T-cell (primary cell): Measurements from ENCODE around the gene EPB41L2. TPM values are rescaled to one million over a fixed set of nuclear protein-coding genes. Genes with fewer than 3 reads are reported as not detected.
"Not testable (repeated sequence)": the region's sequence is repeated elsewhere in the genome, so short reads cannot be mapped to it uniquely, and the experiment has no call there.

Experiments
- ATAC-seq, 4 experiments: fragments of 200-7000 bp in 3 of 4; fragments of 150-1000 bp in 1 of 4; cut with Tn5 transposase; replicated peaks in 1 of 4; 1 replicate in 3 of 4; 2 replicates in 1 of 4; pipeline ENCODE4 v1.10.0; 2021; ENCODE audit warnings: moderate library complexity in 3 of 4, mild to moderate bottlenecking in 2 of 4, moderate number of reproducible peaks in 1 of 4
- CTCF ChIA-PET, 2 donors: fragments of 300-600 bp; sonication (Branson Sonifier 250); formaldehyde crosslinking; loops; one replicate each; lab custom pipeline; 2022; ENCODE audit warnings: antibody characterized with exemption in 2 of 2; lab: Charles Lee
- POLR2A ChIA-PET, 2 donors: fragments of 300-600 bp; sonication (Branson Sonifier 250); formaldehyde crosslinking; loops; one replicate each; lab custom pipeline; 2022; ENCODE audit warnings: antibody characterized with exemption in 2 of 2; lab: Charles Lee
- DNase-seq, 35 experiments: peaks; one replicate each; pipeline versions ENCODE4 v3.0.0 to v3.0.0-alpha.2; 2013 to 2023
- H3K27ac ChIP-seq: one replicate; pipeline ENCODE4 v1.5.1; 2013; ENCODE audit warnings: low read length
- H3K27me3 ChIP-seq, 2 experiments: replicated peaks in 1 of 2; 1 replicate in 1 of 2; 2 replicates in 1 of 2; pipeline versions ENCODE4 v1.6.1 to v1.7.0; 2013; ENCODE audit warnings: low read length in 1 of 2, mixed read lengths in 1 of 2; ENCODE audit not compliant: control insufficient read depth in 2 of 2, insufficient read depth in 2 of 2; ENCODE audit errors: extremely low read depth in 1 of 2
- H3K36me3 ChIP-seq, 2 donors: 1 replicate in 1 of 2; 2 replicates in 1 of 2; pipeline versions ENCODE4 v1.6.1 to v1.7.0; 2013; ENCODE audit warnings: low read length in 1 of 2; ENCODE audit not compliant: control insufficient read depth in 2 of 2, insufficient read depth in 1 of 2; ENCODE audit errors: extremely low read depth in 1 of 2
- H3K4me1 ChIP-seq, 2 experiments: 1 replicate in 1 of 2; 2 replicates in 1 of 2; pipeline versions ENCODE4 v1.6.1 to v1.7.0; 2013; ENCODE audit warnings: low read length in 2 of 2, mixed read lengths in 1 of 2; ENCODE audit not compliant: insufficient read depth in 2 of 2, control insufficient read depth in 1 of 2; ENCODE audit errors: extremely low read depth in 1 of 2
- H3K4me3 ChIP-seq, 2 donors: 1 replicate in 1 of 2; 2 replicates in 1 of 2; pipeline versions ENCODE4 v1.5.1 to v1.7.0; 2013; ENCODE audit warnings: mild to moderate bottlenecking in 2 of 2, low read length in 1 of 2, moderate library complexity in 1 of 2; ENCODE audit not compliant: control insufficient read depth in 1 of 2; ENCODE audit errors: extremely low read depth in 1 of 2
- H3K9me3 ChIP-seq: 2 replicates; pipeline ENCODE4 v1.7.0; 2013
- H3K27ac Mint-ChIP-seq, 2 donors: one replicate each; pipeline ENCODE4 v1.8.0; 2020 to 2021; ENCODE audit warnings: mild to moderate bottlenecking in 2 of 2, mixed read lengths in 2 of 2
- H3K27me3 Mint-ChIP-seq, 2 donors: one replicate each; pipeline ENCODE4 v1.8.0; 2021 to 2022; ENCODE audit warnings: mixed read lengths in 2 of 2
- H3K36me3 Mint-ChIP-seq: one replicate; pipeline ENCODE4 v1.8.0; 2021; ENCODE audit warnings: mixed read lengths
- H3K4me1 Mint-ChIP-seq, 3 donors: one replicate each; pipeline ENCODE4 v1.8.0; 2020 to 2022; ENCODE audit warnings: mixed read lengths in 3 of 3, mild to moderate bottlenecking in 1 of 3
- H3K4me3 Mint-ChIP-seq, 3 donors: one replicate each; pipeline ENCODE4 v1.8.0; 2020 to 2022; ENCODE audit warnings: mild to moderate bottlenecking in 3 of 3, mixed read lengths in 3 of 3, moderate library complexity in 3 of 3
- H3K9me3 Mint-ChIP-seq, 3 donors: one replicate each; pipeline ENCODE4 v1.8.0; 2020 to 2022; ENCODE audit warnings: mixed read lengths in 3 of 3
- WGBS: methylation state at CpG from one replicate; pipeline ENCODE4 v1.1.5; 2013; ENCODE audit warnings: missing lambda C conversion rate; ENCODE audit not compliant: insufficient coverage; 5-methylcytosine and 5-hydroxymethylcytosine counted together
- total RNA-seq, 35 experiments: library from RNA in 6 of 35; stranded (reverse) in 6 of 35; fragments of 120-200 nt in 1 of 35; gene quantifications; one replicate each; pipeline versions ENCODE4 v1.2.1 to v1.2.4 and lab custom pipeline; 2013 to 2026

EPB41L2 gene
- total RNA-seq, 5 donors from 2014 or later (not counting 1 experiment from before 2014, with no cell fraction given): 11.1 to 15.0 (median 13.6) TPM

DNA sequence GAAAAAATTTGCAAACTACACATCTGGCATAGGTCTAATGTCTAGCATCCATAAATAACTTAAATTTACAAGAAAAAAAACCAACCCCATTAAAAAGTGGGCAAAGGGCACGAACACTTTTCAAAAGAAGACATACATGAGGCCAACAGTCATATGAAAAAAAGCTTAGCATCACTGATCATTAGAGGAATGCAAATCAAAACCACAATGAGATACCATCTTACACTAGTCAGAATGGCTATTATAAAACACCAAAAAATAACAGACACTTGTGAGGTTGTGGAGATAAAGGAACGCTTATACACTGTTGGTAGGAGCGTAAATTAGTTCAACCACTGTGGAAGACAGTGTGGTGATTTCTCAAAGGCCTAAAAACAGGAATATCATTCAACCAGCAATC, 33.7 kb upstream of the EPB41L2 start:
- Histone ChIP-seq H3K4me1 (no peaks in the 10 kb centered on the region), H3K4me3 (no peak overlapping the region), H3K27ac (no peak overlapping the region), H3K36me3 (no peaks in the 10 kb centered on the region), H3K27me3 (no peaks in the 10 kb centered on the region), H3K9me3 (no peaks in the 10 kb centered on the region)
- no peak overlapping the region for H3K27ac Mint-ChIP-seq
- ChIA-PET POLR2A (no interaction called here), CTCF (no interaction called here)
- no peak for DNase-seq
- WGBS: no CpG with 5 or more reads among the region's 3 CpGs
- no peak for ATAC-seq
- H3K27me3 Mint-ChIP-seq: peaks cover 0 to 1% of the 10 kb centered on the region in 2 donors
- no peaks in the 10 kb centered on the region for H3K4me1 Mint-ChIP-seq
- H3K9me3 Mint-ChIP-seq: peaks cover 0 to 5% (median 2%) of the 10 kb centered on the region in 3 donors
- no peaks in the 10 kb centered on the region for H3K36me3 Mint-ChIP-seq
- H3K4me3 Mint-ChIP-seq: no peak overlapping the region

- Mint-ChIP-seq H3K4me3 (no peak overlapping the region), H3K27me3 (peaks cover 2 to 7% of the 10 kb centered on the region in 2 donors), H3K27ac (no peak overlapping the region), H3K4me1 (no peaks in the 10 kb centered on the region), H3K9me3 (peaks cover 4 to 9% (median 8%) of the 10 kb centered on the region in 3 donors), H3K36me3 (no peaks in the 10 kb centered on the region)
- ATAC-seq (no peak), DNase-seq (no peak)
- WGBS: no CpG with 5 or more reads among the region's 1 CpG
- H3K27me3 ChIP-seq: no peaks in the 10 kb centered on the region
- H3K27ac ChIP-seq: no peak overlapping the region
- ChIA-PET POLR2A (no interaction called here), CTCF (interaction anchor here in 1 of 2 donors (0.6 kb wide), 1 partner anchor 634 kb away, joined by 5 read pairs; no protein-coding TSS in a partner anchor)
- H3K36me3 ChIP-seq: no peaks in the 10 kb centered on the region
- no peaks in the 10 kb centered on the region for H3K9me3 ChIP-seq
- no peak overlapping the region for H3K4me3 ChIP-seq
- no peaks in the 10 kb centered on the region for H3K4me1 ChIP-seq
Measured at GRCh38 chr6:131093334-131093733, 30.3 kb upstream of the EPB41L2 start.

DNA sequence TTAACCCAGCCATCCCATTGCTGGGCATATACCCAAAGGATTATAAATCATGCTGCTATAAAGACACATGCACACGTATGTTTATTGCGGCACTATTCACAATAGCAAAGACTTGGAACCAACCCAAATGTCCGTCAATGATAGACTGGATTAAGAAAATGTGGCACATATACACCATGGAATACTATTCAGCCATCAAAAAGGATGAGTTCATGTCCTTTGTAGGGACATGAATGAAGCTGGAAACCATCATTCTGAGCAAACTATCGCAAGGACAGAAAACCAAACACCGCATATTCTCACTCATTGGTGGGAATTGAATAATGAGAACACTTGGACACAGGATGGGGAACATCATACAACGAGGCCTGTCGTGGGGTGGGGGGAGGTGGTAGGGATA, 28.9 kb upstream of the EPB41L2 start:
- ATAC-seq, H3K4me1 Mint-ChIP-seq, H3K27ac ChIP-seq, DNase-seq, H3K4me3 Mint-ChIP-seq, POLR2A ChIA-PET, H3K9me3 ChIP-seq, H3K27ac Mint-ChIP-seq, H3K36me3 Mint-ChIP-seq, CTCF ChIA-PET, H3K36me3 ChIP-seq, H3K4me3 ChIP-seq, H3K4me1 ChIP-seq, H3K27me3 Mint-ChIP-seq, H3K27me3 ChIP-seq: not testable (repeated sequence)
- no CpG with 5 or more reads among the region's 7 CpGs for WGBS
- peaks cover 8 to 12% (median 8%) of the 10 kb centered on the region in 3 donors for H3K9me3 Mint-ChIP-seq

DNA sequence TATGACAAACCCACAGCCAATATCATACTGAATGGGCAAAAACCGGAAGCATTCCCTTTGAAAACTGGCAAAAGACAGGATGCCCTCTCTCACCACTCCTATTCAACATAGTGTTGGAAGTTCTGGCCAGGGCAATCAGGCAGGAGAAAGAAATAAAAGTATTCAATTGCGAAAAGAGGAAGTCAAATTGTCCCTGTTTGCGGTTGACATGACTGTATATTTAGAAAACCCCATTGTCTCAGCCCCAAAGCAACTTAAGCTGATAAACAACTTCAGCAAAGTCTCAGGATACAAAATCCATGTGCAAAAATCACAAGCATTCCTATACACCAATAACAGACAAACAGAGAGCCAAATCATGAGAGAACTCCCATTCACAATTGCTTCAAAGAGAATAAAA, 27.3 kb upstream of the EPB41L2 start:
- H3K27ac Mint-ChIP-seq, H3K9me3 ChIP-seq, H3K27me3 ChIP-seq, H3K4me1 ChIP-seq, H3K4me1 Mint-ChIP-seq, DNase-seq, H3K4me3 Mint-ChIP-seq, H3K27ac ChIP-seq, POLR2A ChIA-PET, CTCF ChIA-PET, ATAC-seq, H3K36me3 ChIP-seq, H3K4me3 ChIP-seq, H3K36me3 Mint-ChIP-seq: not testable (repeated sequence)
- WGBS: no CpG with 5 or more reads among the region's 3 CpGs
- H3K9me3 Mint-ChIP-seq: peaks cover 8 to 21% (median 13%) of the 10 kb centered on the region in 3 donors
- peaks cover 10% of the 10 kb centered on the region in 2 donors for H3K27me3 Mint-ChIP-seq

DNA sequence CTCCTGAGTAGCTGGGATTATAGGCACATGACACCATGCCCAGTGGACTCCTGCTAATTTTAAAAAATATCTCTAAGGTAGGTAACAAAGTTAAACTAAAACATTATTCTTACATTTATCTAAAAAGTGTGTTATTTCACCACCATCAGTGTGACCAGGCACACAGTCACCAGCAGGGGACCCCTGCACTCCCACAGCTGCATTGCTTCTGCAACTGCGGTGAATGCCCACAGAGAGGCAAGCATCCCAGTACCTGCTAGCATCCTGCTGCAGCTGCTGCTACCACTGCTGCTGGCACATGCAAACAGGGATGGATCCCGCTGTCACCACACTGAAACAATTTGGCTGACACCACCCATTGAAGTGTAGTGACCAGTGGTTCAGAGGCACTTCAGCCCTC, 21.9 kb upstream of the EPB41L2 start:
- ChIA-PET POLR2A (no interaction called here), CTCF (interaction anchor here in 1 of 2 donors (0.6 kb wide), 1 partner anchor 206 kb away, joined by 4 read pairs; no protein-coding TSS in a partner anchor)
- H3K27me3 Mint-ChIP-seq: peaks cover 10% of the 10 kb centered on the region in 2 donors
- H3K27ac Mint-ChIP-seq: no peak overlapping the region
- no peaks in the 10 kb centered on the region for H3K9me3 ChIP-seq
- H3K9me3 Mint-ChIP-seq: peaks cover 6 to 13% (median 8%) of the 10 kb centered on the region in 3 donors
- H3K27me3 ChIP-seq: no peaks in the 10 kb centered on the region
- H3K4me1 Mint-ChIP-seq: no peaks in the 10 kb centered on the region
- no peaks in the 10 kb centered on the region for H3K4me1 ChIP-seq
- no peak overlapping the region for H3K27ac ChIP-seq
- H3K4me3 ChIP-seq: no peak overlapping the region
- H3K36me3 ChIP-seq: no peaks in the 10 kb centered on the region
- ATAC-seq (no peak), DNase-seq (no peak)
- 100% methylated on average over 2 of the region's 2 CpGs for WGBS
- H3K36me3 Mint-ChIP-seq: no peaks in the 10 kb centered on the region
- no peak overlapping the region for H3K4me3 Mint-ChIP-seq

- no peak overlapping the region for H3K27ac ChIP-seq
- no peaks in the 10 kb centered on the region for H3K4me1 Mint-ChIP-seq
- POLR2A ChIA-PET: no interaction called here
- 100% methylated on average over 1 of the region's 3 CpGs for whole genome bisulfite sequencing
- no peak overlapping the region for H3K27ac Mint-ChIP-seq
- CTCF ChIA-PET: no interaction called here
- H3K4me1 ChIP-seq: no peaks in the 10 kb centered on the region
- peaks cover 3 to 12% (median 6%) of the 10 kb centered on the region in 3 donors for H3K9me3 Mint-ChIP-seq
- H3K27me3 Mint-ChIP-seq: peaks cover 6 to 10% of the 10 kb centered on the region in 2 donors
- no peaks in the 10 kb centered on the region for H3K36me3 ChIP-seq
- no peak overlapping the region for H3K4me3 ChIP-seq
- no peak for DNase-seq
- no peaks in the 10 kb centered on the region for H3K9me3 ChIP-seq
- no peak overlapping the region for H3K4me3 Mint-ChIP-seq
- ATAC-seq: no peak
- no peaks in the 10 kb centered on the region for H3K36me3 Mint-ChIP-seq
- no peaks in the 10 kb centered on the region for H3K27me3 ChIP-seq
Measured at GRCh38 chr6:131083687-131084086, 20.6 kb upstream of the EPB41L2 start.

DNA sequence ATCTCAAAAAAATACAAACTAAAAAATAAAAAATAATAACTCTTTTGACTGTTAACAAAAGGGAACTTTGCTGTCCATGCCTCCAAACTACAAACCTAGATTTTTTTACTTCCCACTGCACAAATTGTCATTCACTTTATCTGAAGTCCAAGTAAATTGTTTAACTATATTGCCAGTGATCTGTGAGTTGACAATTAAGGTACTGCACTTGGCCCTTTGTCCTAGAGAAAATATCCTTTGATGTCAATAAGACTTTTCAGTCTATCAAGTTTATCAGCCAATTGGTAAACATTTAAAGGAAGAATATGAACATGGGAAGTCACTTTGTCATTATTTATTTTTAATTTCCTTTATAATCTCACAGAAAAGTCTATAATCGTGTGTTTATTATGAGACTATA, 19.3 kb upstream of the EPB41L2 start:
- peaks cover under 1 to 9% (median 6%) of the 10 kb centered on the region in 3 donors for H3K9me3 Mint-ChIP-seq
- Histone ChIP-seq H3K4me1 (no peaks in the 10 kb centered on the region), H3K27me3 (no peaks in the 10 kb centered on the region), H3K9me3 (no peaks in the 10 kb centered on the region), H3K27ac (no peak overlapping the region), H3K4me3 (no peak overlapping the region), H3K36me3 (no peaks in the 10 kb centered on the region)
- no peaks in the 10 kb centered on the region for H3K4me1 Mint-ChIP-seq
- ATAC-seq (no peak), DNase-seq (no peak)
- POLR2A ChIA-PET: no interaction called here
- peaks cover 3 to 10% of the 10 kb centered on the region in 2 donors for H3K27me3 Mint-ChIP-seq
- no peaks in the 10 kb centered on the region for H3K36me3 Mint-ChIP-seq
- CTCF ChIA-PET: no interaction called here
- H3K4me3 Mint-ChIP-seq: no peak overlapping the region
- H3K27ac Mint-ChIP-seq: no peak overlapping the region
- no CpG with 5 or more reads among the region's 1 CpG for WGBS
